ENCODE results near the gene TMPRSS4.

DNA sequence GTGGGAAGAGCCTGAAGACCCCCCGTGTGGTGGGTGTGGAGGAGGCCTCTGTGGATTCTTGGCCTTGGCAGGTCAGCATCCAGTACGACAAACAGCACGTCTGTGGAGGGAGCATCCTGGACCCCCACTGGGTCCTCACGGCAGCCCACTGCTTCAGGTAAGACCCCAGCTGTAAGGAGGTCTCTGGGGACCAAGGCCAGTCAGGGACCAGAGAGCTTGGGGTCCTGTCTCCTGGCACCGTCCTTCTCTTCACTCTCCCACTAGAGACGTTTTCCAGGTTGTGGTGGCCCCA is 34.8 kb downstream of the TMPRSS4 start:
- TF ChIP-seq POLR2A (IDR thresholded peaks at IDR 0.05): no peak
- TF ChIP-seq, protein P1, sequence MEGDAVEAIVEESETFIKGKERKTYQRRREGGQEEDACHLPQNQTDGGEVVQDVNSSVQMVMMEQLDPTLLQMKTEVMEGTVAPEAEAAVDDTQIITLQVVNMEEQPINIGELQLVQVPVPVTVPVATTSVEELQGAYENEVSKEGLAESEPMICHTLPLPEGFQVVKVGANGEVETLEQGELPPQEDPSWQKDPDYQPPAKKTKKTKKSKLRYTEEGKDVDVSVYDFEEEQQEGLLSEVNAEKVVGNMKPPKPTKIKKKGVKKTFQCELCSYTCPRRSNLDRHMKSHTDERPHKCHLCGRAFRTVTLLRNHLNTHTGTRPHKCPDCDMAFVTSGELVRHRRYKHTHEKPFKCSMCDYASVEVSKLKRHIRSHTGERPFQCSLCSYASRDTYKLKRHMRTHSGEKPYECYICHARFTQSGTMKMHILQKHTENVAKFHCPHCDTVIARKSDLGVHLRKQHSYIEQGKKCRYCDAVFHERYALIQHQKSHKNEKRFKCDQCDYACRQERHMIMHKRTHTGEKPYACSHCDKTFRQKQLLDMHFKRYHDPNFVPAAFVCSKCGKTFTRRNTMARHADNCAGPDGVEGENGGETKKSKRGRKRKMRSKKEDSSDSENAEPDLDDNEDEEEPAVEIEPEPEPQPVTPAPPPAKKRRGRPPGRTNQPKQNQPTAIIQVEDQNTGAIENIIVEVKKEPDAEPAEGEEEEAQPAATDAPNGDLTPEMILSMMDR (IDR thresholded peaks at IDR 0.05): no peak

Data from right lobe of liver (tissue), 4 donors.